Thoracic aorta (tissue), 2 donors: ENCODE measurements around the gene ICE2. TPM values are rescaled to one million over a fixed set of nuclear protein-coding genes. Genes with fewer than 3 reads are reported as not detected.

Experiments used
- ATAC-seq: fragments of 150-250 bp; one replicate; pipeline ENCODE4 v1.8.0; 2017; ENCODE audit warnings: low read depth; ENCODE audit not compliant: insufficient number of reproducible peaks, low FRiP score
- DNase-seq: peaks from one replicate; pipeline ENCODE4 v3.0.0-alpha.2; 2020; ENCODE audit warnings: low spot score
- H3K27ac ChIP-seq, 2 donors: fragments of 200-600 bp; sonication (generic); 1 replicate in 1 of 2; 2 replicates in 1 of 2; pipeline ENCODE4 v1.5.1; 2016; ENCODE audit warnings: mild to moderate bottlenecking in 2 of 2, moderate library complexity in 2 of 2
- H3K27me3 ChIP-seq: fragments of 200-600 bp; sonication (generic); replicated peaks from 2 replicates; pipeline ENCODE4 v1.6.0; 2016; ENCODE audit warnings: mild to moderate bottlenecking; ENCODE audit not compliant: insufficient read depth
- H3K36me3 ChIP-seq: fragments of 200-600 bp; sonication (generic); one replicate; pipeline ENCODE4 v1.5.1; 2016
- H3K4me1 ChIP-seq, 2 donors: fragments of 200-600 bp; sonication (generic); 1 replicate in 1 of 2; 2 replicates in 1 of 2; pipeline versions ENCODE4 v1.5.1 to v1.6.0; 2016; ENCODE audit warnings: low read depth in 2 of 2, mild to moderate bottlenecking in 1 of 2; ENCODE audit not compliant: control insufficient read depth in 1 of 2
- H3K4me3 ChIP-seq: fragments of 200-600 bp; sonication (generic); 2 replicates; pipeline ENCODE4 v1.5.1; 2016; ENCODE audit warnings: mild to moderate bottlenecking
- H3K9me3 ChIP-seq: fragments of 200-600 bp; sonication (generic); 2 replicates; pipeline ENCODE4 v1.5.1; 2016
- total RNA-seq, 2 donors: library from RNA; depleted of rRNA; stranded (reverse); fragments of >200 nt; gene quantifications; one replicate each; pipeline versions ENCODE4 v1.1.0 to v1.2.3, GENCODE V29; 2016
- TF ChIP-seq, protein P1 (sequence below): fragments of 200-600 bp; sonication (generic); IDR thresholded peaks from one replicate; pipeline ENCODE4 v1.5.1; 2019; ENCODE audit warnings: antibody characterized with exemption

ICE2 gene
- total RNA-seq, 2 donors from 2014 or later = 19.4 to 57.2 TPM

DNA sequence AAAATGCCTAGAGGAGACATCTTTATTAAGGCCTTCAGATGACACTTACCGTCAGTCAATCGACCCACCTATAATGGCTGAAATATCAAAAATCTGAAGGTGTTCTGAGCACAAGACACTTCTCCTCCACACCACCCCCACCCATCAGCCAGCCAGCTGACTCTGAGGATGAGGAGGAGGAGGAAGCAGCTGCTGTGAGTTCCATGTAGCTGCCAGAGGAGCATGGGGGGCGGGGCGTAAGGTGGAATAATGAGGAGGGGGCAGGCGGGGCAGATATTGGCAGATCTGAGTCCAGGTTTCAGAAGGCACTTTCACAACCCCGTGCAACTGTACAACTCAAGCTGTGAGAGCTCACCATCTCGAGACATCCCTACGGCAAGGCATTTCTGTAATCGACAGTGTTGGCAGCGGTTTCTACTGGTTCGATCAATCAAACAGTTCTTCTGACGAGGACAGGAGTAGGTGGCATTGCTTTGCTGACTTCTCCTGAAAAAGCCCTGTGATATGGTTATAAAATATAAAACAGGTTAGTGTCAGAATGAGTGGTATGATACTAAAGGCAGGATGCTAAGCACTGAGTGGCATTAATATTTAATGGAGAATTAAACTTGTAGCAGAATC is 35.4 kb upstream of the ICE2 start:
- no peaks in the 10 kb centered on the region for H3K27me3 ChIP-seq
- H3K4me1 ChIP-seq = no peaks in the 10 kb centered on the region
- DNase-seq (no peak), ATAC-seq (no peak)
- H3K27ac ChIP-seq = no peak overlapping the region
- no peak overlapping the region for H3K4me3 ChIP-seq
- peaks cover 5% of the 10 kb centered on the region for H3K36me3 ChIP-seq
- TF ChIP-seq, protein P1, sequence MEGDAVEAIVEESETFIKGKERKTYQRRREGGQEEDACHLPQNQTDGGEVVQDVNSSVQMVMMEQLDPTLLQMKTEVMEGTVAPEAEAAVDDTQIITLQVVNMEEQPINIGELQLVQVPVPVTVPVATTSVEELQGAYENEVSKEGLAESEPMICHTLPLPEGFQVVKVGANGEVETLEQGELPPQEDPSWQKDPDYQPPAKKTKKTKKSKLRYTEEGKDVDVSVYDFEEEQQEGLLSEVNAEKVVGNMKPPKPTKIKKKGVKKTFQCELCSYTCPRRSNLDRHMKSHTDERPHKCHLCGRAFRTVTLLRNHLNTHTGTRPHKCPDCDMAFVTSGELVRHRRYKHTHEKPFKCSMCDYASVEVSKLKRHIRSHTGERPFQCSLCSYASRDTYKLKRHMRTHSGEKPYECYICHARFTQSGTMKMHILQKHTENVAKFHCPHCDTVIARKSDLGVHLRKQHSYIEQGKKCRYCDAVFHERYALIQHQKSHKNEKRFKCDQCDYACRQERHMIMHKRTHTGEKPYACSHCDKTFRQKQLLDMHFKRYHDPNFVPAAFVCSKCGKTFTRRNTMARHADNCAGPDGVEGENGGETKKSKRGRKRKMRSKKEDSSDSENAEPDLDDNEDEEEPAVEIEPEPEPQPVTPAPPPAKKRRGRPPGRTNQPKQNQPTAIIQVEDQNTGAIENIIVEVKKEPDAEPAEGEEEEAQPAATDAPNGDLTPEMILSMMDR = no peak
- no peaks in the 10 kb centered on the region for H3K9me3 ChIP-seq

DNA sequence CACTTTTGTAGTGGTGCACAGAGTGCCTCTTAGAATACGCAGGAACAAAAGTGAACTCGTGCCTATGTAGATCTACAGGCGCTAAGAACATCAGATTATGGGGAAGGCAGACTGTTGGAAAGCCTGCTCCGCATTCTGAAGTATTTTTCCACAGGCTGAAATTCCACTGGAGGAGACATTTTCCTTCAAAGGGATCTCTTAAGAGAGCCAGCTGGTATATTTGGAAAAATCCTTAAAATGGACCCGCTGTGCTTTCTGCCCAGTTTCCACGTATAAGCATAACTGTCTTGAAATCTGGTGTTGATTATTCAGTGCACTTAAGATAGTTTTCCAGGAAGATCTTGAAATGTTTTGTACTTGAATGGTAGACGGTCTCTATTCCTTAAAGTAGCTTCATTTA is 34.7 kb upstream of the ICE2 start:
- TF ChIP-seq, protein P1 = no peak
- H3K27me3 ChIP-seq = no peaks in the 10 kb centered on the region
- H3K9me3 ChIP-seq = no peaks in the 10 kb centered on the region
- no peak overlapping the region for H3K4me3 ChIP-seq
- H3K4me1 ChIP-seq = no peaks in the 10 kb centered on the region
- H3K36me3 ChIP-seq = peaks cover 5% of the 10 kb centered on the region
- ATAC-seq (no peak), DNase-seq (no peak)
- no peak overlapping the region for H3K27ac ChIP-seq

DNA sequence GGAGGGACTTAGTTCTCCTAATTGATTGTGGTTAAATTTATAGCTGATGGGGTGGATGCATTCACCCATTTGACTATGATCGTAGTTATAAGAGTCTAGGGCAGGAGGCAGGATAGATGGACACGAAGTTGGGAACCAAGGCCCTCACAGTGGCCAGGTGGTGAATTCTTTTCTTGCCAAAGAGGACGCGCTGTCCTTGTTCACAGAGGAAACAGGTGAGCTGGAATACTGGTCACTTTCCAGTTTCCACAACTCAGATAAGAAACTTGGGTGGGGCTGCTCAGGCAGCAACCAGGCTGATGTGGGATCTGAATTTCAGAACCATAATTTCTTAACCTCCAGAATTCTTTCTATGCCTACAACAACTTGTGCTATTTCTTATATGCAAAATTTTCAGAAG is 34.0 kb upstream of the ICE2 start:
- no peak for ATAC-seq
- no peak for DNase-seq
- Histone ChIP-seq H3K9me3 (no peaks in the 10 kb centered on the region), H3K27ac (no peak overlapping the region), H3K27me3 (no peaks in the 10 kb centered on the region), H3K36me3 (peaks cover 5% of the 10 kb centered on the region), H3K4me1 (no peaks in the 10 kb centered on the region), H3K4me3 (no peak overlapping the region)
- TF ChIP-seq, protein P1 = no peak

DNA sequence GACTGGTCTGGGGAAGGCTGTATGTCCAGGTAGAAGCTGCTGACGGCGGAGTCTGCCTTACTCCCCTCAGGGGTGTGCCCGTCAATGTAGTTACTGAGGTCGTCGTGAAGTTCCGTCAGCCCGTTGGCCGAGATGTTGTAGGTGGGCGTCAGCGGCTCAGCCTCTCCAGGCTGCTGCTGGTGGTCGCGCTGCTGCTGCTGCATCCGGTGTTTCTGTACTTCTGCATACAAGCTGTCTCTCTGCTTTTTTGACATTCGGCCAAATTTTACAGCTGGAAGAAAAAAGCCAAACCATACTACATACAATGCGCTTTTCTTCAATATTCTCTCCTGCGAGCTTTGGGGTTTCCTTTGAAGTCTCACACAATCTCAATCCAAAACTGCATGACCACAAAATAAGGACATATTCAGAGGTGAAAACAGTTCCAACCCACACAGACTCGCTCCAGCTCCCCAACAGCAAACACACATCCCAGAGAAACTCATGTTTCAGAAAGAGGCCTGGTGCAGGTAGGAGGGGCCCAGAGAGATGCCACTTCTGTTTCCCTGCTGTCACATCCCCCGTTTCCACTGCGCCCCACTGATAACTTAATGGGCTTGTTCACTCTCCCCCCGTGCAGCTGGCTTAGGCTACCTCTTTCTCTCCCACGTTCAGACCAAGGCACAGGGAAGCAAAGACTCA is 32.5 kb upstream of the ICE2 start:
- DNase-seq = no peak
- H3K9me3 ChIP-seq = no peaks in the 10 kb centered on the region
- no peak overlapping the region for H3K4me3 ChIP-seq
- H3K27ac ChIP-seq = no peak overlapping the region
- TF ChIP-seq, protein P1 = no peak
- H3K4me1 ChIP-seq = no peaks in the 10 kb centered on the region
- no peaks in the 10 kb centered on the region for H3K27me3 ChIP-seq
- H3K36me3 ChIP-seq = peaks cover 5% of the 10 kb centered on the region
- ATAC-seq = no peak

DNA sequence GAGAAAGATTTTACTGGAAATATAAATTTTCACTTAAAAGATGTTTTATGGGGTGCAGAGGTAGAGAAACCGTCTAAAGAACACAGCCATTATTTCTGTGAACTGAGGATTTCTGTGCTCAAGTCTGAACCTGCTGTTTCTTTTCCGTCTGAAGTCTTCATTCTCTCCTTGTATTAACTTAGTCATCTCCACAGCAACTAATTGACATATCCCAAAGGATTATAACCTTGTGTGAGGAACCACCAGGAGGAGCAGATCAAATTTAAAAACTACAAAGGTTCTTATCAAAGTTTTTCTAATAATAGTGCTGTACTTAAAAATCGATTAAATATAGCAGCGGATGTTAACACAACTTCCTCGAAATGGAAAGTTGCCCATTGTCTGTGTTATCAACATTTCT is 31.1 kb upstream of the ICE2 start:
- no peaks in the 10 kb centered on the region for H3K9me3 ChIP-seq
- H3K4me3 ChIP-seq = no peak overlapping the region
- ATAC-seq (no peak), DNase-seq (no peak)
- H3K27ac ChIP-seq = no peak overlapping the region
- H3K4me1 ChIP-seq = no peaks in the 10 kb centered on the region
- no peaks in the 10 kb centered on the region for H3K27me3 ChIP-seq
- TF ChIP-seq, protein P1 = no peak
- H3K36me3 ChIP-seq = peaks cover 5% of the 10 kb centered on the region
